Activated effector memory CD4-positive, alpha-beta T cell treated with anti-CD3 and anti-CD28 coated beads, Interleukin-2, amount 50 U/mL, for 16 hours (primary cell): ENCODE data around the gene RCBTB1.

Source experiments
- DNase-seq: peaks from one replicate; pipeline ENCODE4 v3.0.0-alpha.2; 2020

RCBTB1 gene

GRCh38 chr13:49499889-49500660 is 85.3 kb downstream of the RCBTB1 start:
- DNase-seq = no peak

GRCh38 chr13:49498206-49498605 is 87.2 kb downstream of the RCBTB1 start:
- no peak for DNase-seq

DNA sequence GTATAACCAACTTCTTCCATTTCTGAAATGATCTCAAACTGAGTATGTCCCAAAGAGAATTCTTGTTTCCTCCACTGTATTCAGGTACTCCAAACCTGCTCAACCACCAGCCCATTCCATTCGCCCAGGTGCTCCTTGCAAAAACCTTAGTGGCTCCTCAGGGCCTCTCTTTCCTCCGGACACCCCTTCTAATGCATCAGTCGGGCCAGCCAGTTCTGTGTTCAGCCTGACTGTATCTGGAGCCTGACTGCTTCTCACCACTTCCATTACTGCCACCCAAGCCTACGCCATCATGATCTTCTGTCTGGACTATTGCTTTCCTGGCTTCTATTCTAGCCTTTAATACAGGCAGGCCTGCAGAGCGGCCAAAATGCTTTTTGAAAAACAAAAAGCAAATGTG is 88.1 kb downstream of the RCBTB1 start:
- DNase-seq = peak; percentile 66

GRCh38 chr13:49496837-49497236 is 88.5 kb downstream of the RCBTB1 start:
- peak; percentile 81 for DNase-seq

DNA sequence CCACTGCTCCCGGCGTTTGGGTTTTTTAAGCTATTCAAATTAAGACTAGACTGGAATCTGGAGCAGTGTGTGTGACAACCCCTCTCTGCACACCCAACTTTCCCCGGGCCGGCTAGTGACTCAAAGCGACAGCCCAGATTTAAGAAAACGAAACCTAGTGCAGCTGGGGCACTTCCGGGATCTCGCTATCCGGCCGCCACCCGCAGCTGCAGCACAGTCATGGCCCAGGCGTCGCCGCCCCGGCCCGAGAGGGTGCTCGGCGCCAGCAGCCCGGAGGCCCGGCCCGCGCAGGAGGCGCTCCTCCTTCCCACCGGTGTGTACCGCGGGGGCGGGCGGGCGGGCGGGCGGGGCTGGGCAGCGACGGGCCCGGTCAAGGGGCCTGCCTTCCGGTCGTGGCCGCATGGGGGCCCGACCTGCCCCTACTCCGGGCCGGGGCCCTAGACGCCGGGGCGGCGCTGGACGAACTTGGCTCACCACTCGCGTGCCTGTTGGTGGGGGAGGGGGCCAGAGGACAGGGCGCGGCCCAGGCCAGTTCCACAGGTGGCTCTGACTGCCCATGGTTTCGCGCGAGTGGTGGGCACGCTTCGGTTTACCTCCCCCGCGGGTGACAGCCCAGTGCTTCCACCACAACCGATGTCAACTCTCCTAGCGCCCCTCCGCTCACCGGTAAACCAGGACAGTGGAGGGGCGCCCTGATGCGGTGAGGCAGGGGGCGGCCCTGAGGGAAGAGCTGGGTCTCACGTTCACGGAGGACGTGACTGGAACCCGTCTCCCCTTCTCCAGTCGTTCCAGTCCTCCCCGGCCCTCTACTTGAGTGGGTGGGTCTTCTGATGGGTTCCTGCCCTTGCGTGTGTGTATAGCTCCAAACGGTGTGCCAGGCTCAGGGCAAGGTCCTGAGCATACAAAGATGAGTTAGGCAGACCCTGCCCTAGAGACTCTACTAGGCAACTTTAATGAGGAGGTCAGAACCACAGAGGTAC is 89.3 kb downstream of the RCBTB1 start, which contains the start of gene PHF11:
Gene PHF11, plus strand, starts transcription at position 171 of the 980 bp plus-strand sequence. Its CDS starts 49 bp downstream, at position 220.
- DNase-seq = peak; percentile 95

- no peak for DNase-seq
Measured at GRCh38 chr13:49494645-49495044, 90.7 kb downstream of the RCBTB1 start.

- no peak for DNase-seq
Measured at GRCh38 chr13:49488563-49488962, 96.8 kb downstream of the RCBTB1 start.
